PC-3 (cell line): ENCODE results near the gene ETV1.

ENCODE experiments used
- EZH2 ChIP-seq: fragments of 300-600 bp; sonication (generic); IDR thresholded peaks from one replicate; pipeline ENCODE4 v1.6.1; 2017; ENCODE audit warnings: antibody characterized with exemption, mild to moderate bottlenecking, low read length; ENCODE audit not compliant: unreplicated experiment
- TF ChIP-seq, protein P1 (sequence below): fragments of 300-600 bp; sonication (generic); conservative IDR thresholded peaks from 2 replicates; pipeline ENCODE4 v1.5.1; 2017; ENCODE audit warnings: antibody characterized with exemption, low read depth, mild to moderate bottlenecking, low read length

DNA sequence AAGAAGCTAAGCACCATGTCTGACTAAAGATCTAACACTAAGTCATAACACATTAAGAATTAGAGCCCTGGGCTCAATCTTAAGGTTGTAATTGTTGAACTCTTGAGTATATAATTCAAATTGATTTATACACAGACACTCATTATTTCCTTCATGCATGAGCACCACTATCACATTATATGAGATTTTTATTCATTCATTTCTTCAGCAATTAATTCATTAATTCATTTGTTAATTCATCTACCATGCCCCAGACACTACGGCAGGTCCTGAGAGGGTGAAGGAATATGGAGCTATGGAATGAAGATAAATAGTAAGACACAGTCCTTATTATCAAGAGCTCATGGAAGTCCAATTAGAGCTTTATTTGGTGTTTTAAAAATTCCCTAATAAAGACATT lies 41.9 kb downstream of the ETV1 start:
- TF ChIP-seq EZH2 = no peak
- TF ChIP-seq, protein P1, sequence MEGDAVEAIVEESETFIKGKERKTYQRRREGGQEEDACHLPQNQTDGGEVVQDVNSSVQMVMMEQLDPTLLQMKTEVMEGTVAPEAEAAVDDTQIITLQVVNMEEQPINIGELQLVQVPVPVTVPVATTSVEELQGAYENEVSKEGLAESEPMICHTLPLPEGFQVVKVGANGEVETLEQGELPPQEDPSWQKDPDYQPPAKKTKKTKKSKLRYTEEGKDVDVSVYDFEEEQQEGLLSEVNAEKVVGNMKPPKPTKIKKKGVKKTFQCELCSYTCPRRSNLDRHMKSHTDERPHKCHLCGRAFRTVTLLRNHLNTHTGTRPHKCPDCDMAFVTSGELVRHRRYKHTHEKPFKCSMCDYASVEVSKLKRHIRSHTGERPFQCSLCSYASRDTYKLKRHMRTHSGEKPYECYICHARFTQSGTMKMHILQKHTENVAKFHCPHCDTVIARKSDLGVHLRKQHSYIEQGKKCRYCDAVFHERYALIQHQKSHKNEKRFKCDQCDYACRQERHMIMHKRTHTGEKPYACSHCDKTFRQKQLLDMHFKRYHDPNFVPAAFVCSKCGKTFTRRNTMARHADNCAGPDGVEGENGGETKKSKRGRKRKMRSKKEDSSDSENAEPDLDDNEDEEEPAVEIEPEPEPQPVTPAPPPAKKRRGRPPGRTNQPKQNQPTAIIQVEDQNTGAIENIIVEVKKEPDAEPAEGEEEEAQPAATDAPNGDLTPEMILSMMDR = no peak
